SW 1271 (cell line): Measurements from ENCODE around the gene MPIG6B.

Source experiments
- DNase-seq, 2 experiments: peaks; one replicate each; lab custom pipeline; 2025; lab: John Stamatoyannopoulos, UW

The MPIG6B gene

GRCh38 chr6:31721351-31722020, 1.7 kb upstream of the MPIG6B start, which contains the start of gene LY6G6C:
Gene LY6G6C, minus strand, starts transcription at chr6:31721746. Its CDS starts 67 bp downstream, at chr6:31721679.
- no peak for DNase-seq

DNA sequence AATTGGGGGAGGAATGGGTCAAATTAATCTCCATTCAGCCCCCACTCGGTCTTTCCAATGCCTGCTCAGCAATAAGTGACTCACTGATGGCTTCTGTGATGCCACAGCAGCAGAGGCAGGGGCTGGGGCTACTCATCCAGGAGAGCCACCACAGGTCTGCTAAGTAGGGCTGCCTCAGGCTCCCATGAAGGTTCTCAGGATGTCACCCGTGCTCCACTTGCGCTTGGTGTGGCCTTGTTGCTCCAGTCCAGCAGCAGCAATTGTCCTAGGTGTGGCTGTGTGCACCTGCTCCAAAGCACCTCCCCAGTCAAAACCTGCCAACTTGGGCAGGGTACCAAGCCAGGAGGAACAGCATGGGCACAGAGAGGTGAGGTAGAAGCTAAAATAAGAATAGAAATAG, 1.0 kb upstream of the MPIG6B start:
- DNase-seq = no peak

- no peak for DNase-seq
Observed at GRCh38 chr6:31723980-31724691, 963 bp downstream of the MPIG6B start.

DNA sequence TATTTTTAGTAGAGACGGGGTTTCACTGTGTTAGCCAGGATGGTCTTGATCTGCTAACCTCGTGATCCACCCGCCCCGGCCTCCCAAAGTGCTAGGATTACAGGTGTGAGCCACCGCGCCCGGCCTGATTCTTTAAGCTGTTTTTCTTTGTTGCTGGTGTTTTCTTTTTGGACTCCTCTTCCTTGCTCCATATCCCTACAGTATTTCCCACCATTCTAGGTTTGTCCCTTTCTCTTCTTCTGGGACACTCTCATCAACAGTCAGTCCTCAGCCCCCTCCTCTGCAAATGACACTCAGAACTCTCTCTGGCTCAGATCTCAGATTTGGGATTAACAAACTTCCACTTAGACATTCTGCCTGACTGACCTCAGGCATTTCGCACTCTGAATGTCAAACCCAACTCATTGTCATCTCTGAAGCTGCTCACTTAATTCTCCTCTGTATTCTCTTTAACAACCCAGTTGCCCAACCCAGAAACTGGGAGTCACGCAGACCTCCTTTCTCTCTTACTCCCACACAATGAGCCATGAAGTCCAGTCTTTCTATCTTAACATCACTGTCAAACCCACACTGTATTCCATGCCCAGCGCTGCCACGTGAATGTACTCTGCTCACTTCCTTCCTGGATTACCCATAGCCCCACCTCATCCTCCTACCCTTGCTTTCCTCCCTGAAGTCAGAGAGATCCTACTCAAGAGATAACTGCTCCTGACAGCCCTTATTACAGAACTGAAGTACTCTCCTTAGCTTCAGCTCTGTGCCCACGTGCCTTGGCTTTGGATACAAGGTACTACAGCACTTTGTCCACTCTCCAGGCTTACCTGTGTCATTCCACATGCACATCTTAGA, 2.6 kb downstream of the MPIG6B start:
- DNase-seq = no peak

DNA sequence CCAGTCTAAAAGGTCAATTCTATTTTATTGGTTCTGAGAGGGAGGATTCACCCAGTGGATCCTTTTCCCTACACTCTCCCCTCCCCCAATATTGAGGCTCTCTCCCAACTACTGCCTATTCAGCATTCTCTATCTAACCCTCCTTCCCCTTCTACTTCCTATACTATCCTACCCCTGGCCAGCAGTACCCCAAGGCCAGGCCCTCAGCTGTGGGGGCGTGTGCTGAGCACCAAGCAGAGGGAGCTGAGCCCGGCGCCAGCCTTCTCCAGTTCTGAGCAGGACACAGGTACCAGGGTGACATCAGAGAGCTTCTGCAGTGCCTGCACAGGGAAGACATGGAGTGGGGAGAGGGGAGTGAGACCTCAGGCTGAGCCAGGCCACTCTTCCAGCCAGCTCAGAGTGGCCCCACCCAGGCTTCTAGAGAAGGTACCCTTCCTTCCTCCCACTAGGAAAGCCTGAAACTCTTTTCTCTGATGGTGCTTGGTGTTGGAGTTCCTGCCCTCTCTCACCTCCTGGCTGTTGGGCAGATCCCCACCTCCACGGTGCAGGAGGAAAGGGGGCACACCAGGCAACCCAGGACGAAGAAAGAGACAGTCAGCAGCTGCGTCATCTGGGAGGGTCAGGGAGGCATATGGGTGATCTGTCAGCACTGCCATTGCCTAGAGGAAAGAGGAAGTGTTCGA, 4.0 kb downstream of the MPIG6B start:
- no peak for DNase-seq

- no peak for DNase-seq
Observed at GRCh38 chr6:31727717-31728671, 4.8 kb downstream of the MPIG6B start.

GRCh38 chr6:31728767-31729514, 5.8 kb downstream of the MPIG6B start, which contains the start of gene DDAH2:
Gene DDAH2, minus strand, starts transcription at chr6:31729299. Its CDS starts 138 bp downstream, at chr6:31729161.
- DNase-seq = no peak

GRCh38 chr6:31729515-31729978, 6.4 kb downstream of the MPIG6B start:
- DNase-seq = peak; percentile 84 to 93

DNA sequence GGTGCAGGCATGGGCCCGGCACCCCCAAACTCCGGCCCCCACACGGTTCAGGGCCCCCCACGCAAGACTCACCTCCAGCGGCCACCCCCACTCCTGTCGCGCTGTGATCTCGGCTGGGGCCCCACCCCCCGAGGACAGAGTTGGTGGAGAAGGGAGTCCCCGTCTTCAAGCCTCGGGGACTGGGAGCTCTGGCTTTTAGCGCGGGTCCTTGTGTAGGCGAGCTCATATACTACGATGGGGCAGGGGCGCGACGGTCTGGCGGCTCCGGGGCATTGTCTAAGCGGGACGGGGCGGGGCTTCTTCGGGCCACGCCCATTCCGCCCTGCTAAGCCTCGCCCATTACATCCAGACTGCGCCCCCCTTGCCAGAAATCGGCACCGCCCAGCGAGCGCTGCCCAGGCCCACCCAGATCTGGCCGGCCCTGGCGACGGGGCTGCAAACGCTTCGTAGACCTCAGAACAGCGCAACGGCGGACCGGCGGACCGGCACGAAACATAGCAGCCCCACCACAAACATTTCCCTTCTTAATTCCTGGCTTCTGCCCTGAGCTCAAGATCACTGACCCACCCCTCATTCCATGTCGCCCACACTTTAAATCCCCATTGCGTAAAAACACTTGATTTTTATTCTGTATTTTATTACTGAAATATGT, 6.9 kb downstream of the MPIG6B start:
- DNase-seq = peak; percentile 79 to 86

DNA sequence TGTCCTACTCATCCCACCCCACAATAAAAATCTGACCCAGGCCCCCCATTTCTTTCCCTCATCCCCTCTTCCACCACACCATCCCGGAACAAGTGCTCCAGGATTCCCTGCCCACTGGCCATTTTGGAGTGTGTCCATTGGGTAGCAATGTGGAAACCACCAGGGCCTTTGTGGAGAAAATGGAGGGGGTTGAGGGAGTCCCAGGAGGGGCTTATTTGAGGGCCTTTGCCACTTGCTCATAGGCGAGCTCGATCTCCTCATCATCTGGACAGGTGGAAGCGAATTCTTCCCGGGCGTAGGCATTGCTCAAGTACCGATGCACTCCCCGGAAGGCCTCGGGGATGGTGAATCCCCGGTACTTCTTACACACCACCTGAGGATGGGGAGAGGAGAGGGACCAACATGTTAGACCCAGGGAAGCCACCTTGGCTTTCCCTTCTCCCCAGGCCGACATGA, 7.5 kb downstream of the MPIG6B start:
- no peak for DNase-seq

GRCh38 chr6:31732029-31732428, 8.9 kb downstream of the MPIG6B start:
- no peak for DNase-seq

- no peak for DNase-seq
Observed at GRCh38 chr6:31733734-31734133, 10.6 kb downstream of the MPIG6B start.

- DNase-seq = no peak
Observed at GRCh38 chr6:31734247-31734820, 11.2 kb downstream of the MPIG6B start.

DNA sequence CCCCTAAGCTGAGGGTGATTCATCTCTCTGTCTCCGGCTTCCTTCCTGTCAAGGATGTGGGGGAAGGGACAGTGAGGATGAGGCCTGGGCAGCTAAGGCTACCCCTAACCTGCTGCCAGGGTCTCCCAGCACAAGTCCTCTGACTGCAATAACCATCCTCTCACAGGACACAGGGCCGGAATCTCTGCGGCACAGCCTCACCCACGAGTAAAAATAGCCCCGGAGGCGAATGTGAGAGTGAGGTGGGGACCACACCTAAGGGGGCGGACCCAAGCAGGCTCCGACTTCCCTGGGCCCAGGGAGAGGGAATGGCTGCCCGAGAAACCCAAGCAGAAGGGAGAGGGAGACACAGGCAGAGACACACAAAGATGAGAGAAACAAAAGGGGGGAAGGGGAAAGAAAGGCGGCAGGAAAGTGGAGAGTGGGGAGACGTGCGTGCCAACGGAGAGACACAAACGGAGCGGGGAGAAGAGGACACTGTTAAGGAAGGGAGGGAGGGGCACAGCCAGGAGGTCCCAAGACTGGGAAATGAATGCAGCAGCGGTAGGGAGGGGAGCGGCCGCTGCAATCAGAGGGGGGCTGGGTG, 11.7 kb downstream of the MPIG6B start:
- peak; percentile 73 to 89 for DNase-seq

GRCh38 chr6:31736021-31736767, 13.0 kb downstream of the MPIG6B start, which contains the start of gene CLIC1:
Gene CLIC1, minus strand, starts transcription at chr6:31736530. Its CDS starts 230 bp downstream, at chr6:31736300.
- peak; percentile 80 to 91 for DNase-seq

GRCh38 chr6:31736768-31737314, 13.7 kb downstream of the MPIG6B start:
- DNase-seq = no peak

GRCh38 chr6:31737315-31737990, 14.3 kb downstream of the MPIG6B start:
- no peak for DNase-seq
